Measurements from ENCODE around the gene TNNT1.
"Not testable (repeated sequence)": the region's sequence is repeated elsewhere in the genome, so short reads cannot be mapped to it uniquely, and the experiment has no call there.

Gene TNNT1

GRCh38 chr19:55112777-55113569, 36.0 kb downstream of the TNNT1 start:
- Mint-ChIP-seq H3K9me3 (no peaks in the 10 kb centered on the region), H3K4me1 (ENCODE audit: low read depth) (peaks cover 17% of the 10 kb centered on the region), H3K27ac (no peak overlapping the region), H3K36me3 (ENCODE audit: low read depth) (peaks cover 24% of the 10 kb centered on the region), H3K27me3 (no peaks in the 10 kb centered on the region), H3K4me3 (no peak overlapping the region)

GRCh38 chr19:55112246-55112776, 36.7 kb downstream of the TNNT1 start:
- no peaks in the 10 kb centered on the region for H3K27me3 Mint-ChIP-seq
- peaks cover 24% of the 10 kb centered on the region for H3K36me3 Mint-ChIP-seq (ENCODE audit: low read depth)
- H3K4me1 Mint-ChIP-seq (ENCODE audit: low read depth) = peaks cover 13% of the 10 kb centered on the region
- H3K9me3 Mint-ChIP-seq = no peaks in the 10 kb centered on the region
- H3K4me3 Mint-ChIP-seq = no peak overlapping the region
- no peak overlapping the region for H3K27ac Mint-ChIP-seq

GRCh38 chr19:55111238-55111831, 37.7 kb downstream of the TNNT1 start:
- Mint-ChIP-seq H3K4me1 (ENCODE audit: low read depth) (peaks cover 17% of the 10 kb centered on the region), H3K27me3 (no peaks in the 10 kb centered on the region), H3K36me3 (ENCODE audit: low read depth) (peaks cover 28% of the 10 kb centered on the region), H3K9me3 (no peaks in the 10 kb centered on the region), H3K27ac (no peak overlapping the region), H3K4me3 (no peak overlapping the region)

- H3K9me3 Mint-ChIP-seq = no peaks in the 10 kb centered on the region
Observed at GRCh38 chr19:55109527-55110291, 39.3 kb downstream of the TNNT1 start.

GRCh38 chr19:55107252-55107651, 41.8 kb downstream of the TNNT1 start:
- not testable (repeated sequence) for H3K4me1 Mint-ChIP-seq (ENCODE audit: low read depth); H3K9me3 Mint-ChIP-seq; H3K27me3 Mint-ChIP-seq; H3K27ac Mint-ChIP-seq; H3K4me3 Mint-ChIP-seq
- peaks cover 41% of the 10 kb centered on the region for H3K36me3 Mint-ChIP-seq (ENCODE audit: low read depth)

More at GRCh38 chr19:55109527-55110291, 39.3 kb downstream of the TNNT1 start:
- Mint-ChIP-seq H3K27ac (no peak overlapping the region), H3K36me3 (ENCODE audit: low read depth) (peaks cover 29% of the 10 kb centered on the region), H3K4me3 (no peak overlapping the region), H3K27me3 (no peaks in the 10 kb centered on the region), H3K4me1 (ENCODE audit: low read depth) (peaks cover 4% of the 10 kb centered on the region)

- Mint-ChIP-seq H3K27me3 (no peaks in the 10 kb centered on the region), H3K36me3 (ENCODE audit: low read depth) (peaks cover 45% of the 10 kb centered on the region), H3K27ac (no peak overlapping the region), H3K4me1 (ENCODE audit: low read depth) (peaks cover 4% of the 10 kb centered on the region), H3K4me3 (no peak overlapping the region), H3K9me3 (no peaks in the 10 kb centered on the region)
Observed at GRCh38 chr19:55106591-55106990, 42.4 kb downstream of the TNNT1 start.

- no peaks in the 10 kb centered on the region for H3K9me3 Mint-ChIP-seq
- H3K4me1 Mint-ChIP-seq (ENCODE audit: low read depth) = peaks cover 4% of the 10 kb centered on the region
- no peak overlapping the region for H3K27ac Mint-ChIP-seq
- peaks cover 43% of the 10 kb centered on the region for H3K36me3 Mint-ChIP-seq (ENCODE audit: low read depth)
- no peaks in the 10 kb centered on the region for H3K27me3 Mint-ChIP-seq
- no peak overlapping the region for H3K4me3 Mint-ChIP-seq
Observed at GRCh38 chr19:55105237-55105636, 43.8 kb downstream of the TNNT1 start.

- no peaks in the 10 kb centered on the region for H3K27me3 Mint-ChIP-seq
- H3K9me3 Mint-ChIP-seq = no peaks in the 10 kb centered on the region
- H3K27ac Mint-ChIP-seq = no peak overlapping the region
- no peak overlapping the region for H3K4me3 Mint-ChIP-seq
- H3K4me1 Mint-ChIP-seq (ENCODE audit: low read depth) = peaks cover 4% of the 10 kb centered on the region
- H3K36me3 Mint-ChIP-seq (ENCODE audit: low read depth) = peaks cover 33% of the 10 kb centered on the region
Observed at GRCh38 chr19:55103190-55103589, 45.8 kb downstream of the TNNT1 start.

- Mint-ChIP-seq H3K9me3 (no peaks in the 10 kb centered on the region), H3K27ac (no peak overlapping the region), H3K4me3 (no peak overlapping the region), H3K36me3 (ENCODE audit: low read depth) (peaks cover 32% of the 10 kb centered on the region), H3K4me1 (ENCODE audit: low read depth) (no peaks in the 10 kb centered on the region), H3K27me3 (no peaks in the 10 kb centered on the region)
Observed at GRCh38 chr19:55101261-55101660, 47.7 kb downstream of the TNNT1 start.

- H3K36me3 Mint-ChIP-seq (ENCODE audit: low read depth) = peaks cover 29% of the 10 kb centered on the region
- no peaks in the 10 kb centered on the region for H3K4me1 Mint-ChIP-seq (ENCODE audit: low read depth)
- H3K4me3 Mint-ChIP-seq = no peak overlapping the region
- H3K27me3 Mint-ChIP-seq = no peaks in the 10 kb centered on the region
- H3K9me3 Mint-ChIP-seq = no peaks in the 10 kb centered on the region
- no peak overlapping the region for H3K27ac Mint-ChIP-seq
Observed at GRCh38 chr19:55099557-55100506, 49.2 kb downstream of the TNNT1 start.

- no peaks in the 10 kb centered on the region for H3K4me1 Mint-ChIP-seq (ENCODE audit: low read depth)
- H3K36me3 Mint-ChIP-seq (ENCODE audit: low read depth) = peaks cover 33% of the 10 kb centered on the region
- no peak overlapping the region for H3K27ac Mint-ChIP-seq
- H3K4me3 Mint-ChIP-seq = no peak overlapping the region
- no peaks in the 10 kb centered on the region for H3K9me3 Mint-ChIP-seq
- no peaks in the 10 kb centered on the region for H3K27me3 Mint-ChIP-seq
Observed at GRCh38 chr19:55098716-55099556, 50.1 kb downstream of the TNNT1 start.

- Mint-ChIP-seq H3K4me3 (no peak overlapping the region), H3K4me1 (ENCODE audit: low read depth) (no peaks in the 10 kb centered on the region), H3K27me3 (no peaks in the 10 kb centered on the region), H3K36me3 (ENCODE audit: low read depth) (peaks cover 28% of the 10 kb centered on the region), H3K9me3 (no peaks in the 10 kb centered on the region), H3K27ac (no peak overlapping the region)
Observed at GRCh38 chr19:55097864-55098715, 50.9 kb downstream of the TNNT1 start.
